Measurements from ENCODE around the gene STX8.
"Not testable (repeated sequence)": the region's sequence is repeated elsewhere in the genome, so short reads cannot be mapped to it uniquely, and the experiment has no call there.

Gene STX8

GRCh38 chr17:9557161-9557755, 18.4 kb downstream of the STX8 start:
- in situ Hi-C loops (cut with MboI; ENCODE audit: low sequenced_read_pairs) = no loop called here

DNA sequence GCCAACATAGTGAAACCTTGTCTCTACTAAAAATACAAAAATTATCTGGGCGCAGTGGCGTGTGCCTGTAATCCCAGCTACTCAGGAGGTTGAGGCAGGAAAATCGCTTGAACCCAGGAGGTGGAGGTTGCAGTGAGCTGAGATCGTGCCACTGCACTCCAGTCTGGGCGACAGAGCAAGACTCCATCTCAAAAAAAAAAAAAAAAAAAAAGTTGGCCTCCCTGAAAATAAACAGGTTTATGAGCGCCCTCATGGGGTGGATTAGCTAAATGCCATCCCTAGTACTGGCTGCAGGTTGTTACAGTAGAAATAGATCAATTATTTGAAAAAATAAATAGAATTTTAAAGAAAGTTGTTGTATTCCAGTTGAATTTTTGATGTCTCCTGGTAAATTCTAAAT, 20.9 kb downstream of the STX8 start:
- in situ Hi-C loops (cut with MboI; ENCODE audit: low sequenced_read_pairs) = not testable (repeated sequence)

DNA sequence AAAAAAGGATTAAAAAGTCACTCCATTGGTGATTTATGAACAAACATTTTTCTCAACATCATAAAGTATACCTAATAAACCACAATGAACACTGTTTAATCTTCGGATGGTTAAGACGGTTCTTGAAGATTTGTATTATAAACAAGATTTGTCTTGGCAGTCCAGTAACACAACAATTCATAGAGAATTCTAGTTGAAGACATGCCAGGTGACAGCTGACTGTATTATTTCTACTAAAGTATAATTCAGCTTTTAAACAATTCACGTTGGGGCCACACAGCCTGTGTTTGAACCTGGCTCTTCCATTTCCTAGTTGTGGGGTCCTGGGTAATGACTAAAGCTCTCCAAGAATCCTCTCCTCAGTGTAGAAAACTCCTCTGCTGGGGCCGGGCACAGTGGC, 22.0 kb downstream of the STX8 start:
- in situ Hi-C loops (cut with MboI; ENCODE audit: low sequenced_read_pairs) = no loop called here

- in situ Hi-C loops (cut with MboI; ENCODE audit: low sequenced_read_pairs) = no loop called here
Measured at GRCh38 chr17:9553181-9553580, 22.4 kb downstream of the STX8 start.

DNA sequence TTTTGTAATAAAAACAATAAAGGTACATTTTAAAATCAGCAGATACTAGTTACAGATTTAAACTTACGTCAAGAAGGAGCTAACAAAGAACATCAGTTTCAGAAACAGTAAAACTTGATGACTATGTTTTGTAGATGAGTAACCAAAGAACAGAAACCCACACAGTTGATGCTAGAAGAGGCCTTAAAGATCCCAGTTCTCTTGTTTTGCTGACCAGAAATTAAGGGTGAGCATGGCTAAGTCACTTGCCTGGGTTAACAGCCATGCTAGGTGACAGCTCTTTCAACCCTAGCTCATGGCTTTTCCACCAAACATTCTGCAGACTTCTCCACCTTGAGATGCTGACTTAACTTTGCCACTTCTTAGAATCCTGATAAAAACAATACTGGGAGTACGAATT, 26.4 kb downstream of the STX8 start:
- in situ Hi-C loops (cut with MboI; ENCODE audit: low sequenced_read_pairs) = loop anchor here (25.0 kb wide), 1 partner anchor 562 kb away; no protein-coding TSS in a partner anchor

DNA sequence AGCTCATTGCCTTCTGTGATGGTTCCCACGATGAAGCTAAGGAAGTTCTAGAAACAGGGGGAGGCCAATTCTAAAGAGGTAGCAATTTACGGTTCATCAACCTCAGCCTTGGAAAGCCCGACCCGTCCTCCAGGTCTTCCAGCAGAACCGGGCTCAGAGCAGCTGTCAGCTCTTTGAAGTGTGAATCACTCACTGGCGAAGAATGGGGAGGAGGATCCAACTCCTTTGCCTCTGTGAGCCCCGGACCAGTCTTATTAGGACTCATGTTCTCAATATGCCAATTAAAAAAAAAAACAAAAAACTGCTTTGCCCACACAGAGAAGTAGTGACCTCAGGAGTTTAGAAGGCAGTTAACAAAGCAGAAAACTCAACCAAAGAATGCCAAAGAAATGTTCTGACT, 31.4 kb downstream of the STX8 start:
- in situ Hi-C loops (cut with MboI; ENCODE audit: low sequenced_read_pairs) = loop anchor here (25.0 kb wide), 1 partner anchor 557 kb away; no protein-coding TSS in a partner anchor

DNA sequence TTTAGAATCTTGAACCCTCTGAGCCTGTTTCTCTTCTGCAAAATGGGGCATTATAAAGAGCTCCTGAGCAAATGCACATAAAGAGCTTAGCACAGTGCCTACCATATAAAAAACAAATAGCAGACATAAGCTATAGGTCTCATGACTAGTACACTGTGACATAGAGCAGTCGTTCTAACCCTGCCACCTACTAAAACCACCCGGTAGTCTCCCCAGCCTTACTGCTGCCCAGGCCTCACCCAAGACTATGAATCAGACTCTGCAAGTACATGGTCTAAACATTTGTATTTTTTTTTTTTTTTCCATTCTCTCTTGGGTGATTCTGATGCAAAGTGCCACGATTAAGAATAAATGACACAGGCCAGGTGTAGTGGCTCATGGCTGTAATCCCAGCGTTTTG, 33.9 kb downstream of the STX8 start:
- in situ Hi-C loops (cut with MboI; ENCODE audit: low sequenced_read_pairs) = loop anchor here (25.0 kb wide), 1 partner anchor 554 kb away; no protein-coding TSS in a partner anchor

DNA sequence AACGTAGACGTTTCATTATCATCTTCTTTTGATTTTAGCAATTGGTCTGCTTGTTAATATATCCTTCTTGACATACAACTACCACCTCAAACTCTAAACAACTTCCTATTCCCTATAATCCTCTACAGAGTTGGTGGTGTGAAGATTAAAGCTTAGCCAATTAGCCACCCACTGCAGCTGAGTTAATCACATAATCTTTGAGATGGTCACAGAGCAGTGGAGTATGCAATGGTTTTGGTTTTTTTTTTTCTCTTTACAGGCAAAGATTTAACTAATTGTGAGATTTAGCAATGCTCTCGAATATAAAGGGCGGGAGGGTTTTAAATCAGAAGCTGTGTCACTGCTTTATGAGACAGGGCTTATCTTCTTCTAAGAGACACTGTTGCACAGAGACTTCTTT, 37.0 kb downstream of the STX8 start:
- in situ Hi-C loops (cut with MboI; ENCODE audit: low sequenced_read_pairs) = loop anchor here (25.0 kb wide), 1 partner anchor 551 kb away; no protein-coding TSS in a partner anchor

DNA sequence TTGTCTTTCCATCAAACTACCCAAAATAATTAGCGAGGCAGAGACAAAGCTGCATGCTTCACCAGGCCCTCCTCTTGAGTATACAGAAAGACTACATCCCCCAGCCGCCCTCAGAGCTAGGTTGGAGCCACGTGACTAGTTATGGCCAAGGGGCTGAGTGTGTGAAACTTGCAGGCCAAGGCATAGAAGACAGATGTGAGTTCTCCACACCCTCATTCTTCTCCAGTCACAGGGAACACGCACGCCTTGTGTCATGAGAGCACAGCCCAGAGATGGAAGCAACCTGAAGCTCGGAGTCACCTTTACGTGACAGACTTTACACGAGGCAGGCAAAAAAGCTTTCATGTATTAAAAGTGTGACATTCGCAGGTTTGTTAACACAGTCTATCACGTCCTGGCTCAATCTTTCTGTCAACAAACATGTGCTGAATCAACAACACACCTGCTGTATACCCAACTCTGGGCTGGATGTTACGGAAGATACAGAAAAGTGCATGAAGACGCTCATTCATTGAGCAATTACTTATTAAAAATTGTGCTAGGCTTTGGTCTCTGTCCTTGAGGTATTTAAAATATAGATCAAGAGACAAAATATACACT, 38.3 kb downstream of the STX8 start:
- in situ Hi-C loops (cut with MboI; ENCODE audit: low sequenced_read_pairs) = loop anchor here (25.0 kb wide), 1 partner anchor 550 kb away; no protein-coding TSS in a partner anchor

DNA sequence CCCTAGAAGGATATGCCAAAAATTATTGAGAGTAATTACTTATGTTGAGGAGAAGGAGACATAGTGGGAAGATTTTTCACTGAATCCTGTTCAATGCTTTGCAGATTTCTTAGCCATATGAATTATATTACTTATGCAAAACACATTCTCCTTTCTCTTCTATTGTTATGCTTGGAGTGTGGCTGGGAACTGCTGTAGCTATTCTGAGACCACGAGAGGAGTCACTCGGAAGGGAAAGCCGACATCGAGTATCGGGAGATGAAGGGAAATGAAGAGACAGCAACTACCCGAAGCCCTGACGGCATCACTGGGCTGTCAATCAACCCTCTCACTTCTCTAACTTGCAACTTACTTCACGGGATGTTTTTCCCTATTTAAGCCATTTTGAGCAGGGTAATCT, 39.6 kb downstream of the STX8 start:
- in situ Hi-C loops (cut with MboI; ENCODE audit: low sequenced_read_pairs) = loop anchor here (25.0 kb wide), 1 partner anchor 549 kb away; no protein-coding TSS in a partner anchor

- in situ Hi-C loops (cut with MboI; ENCODE audit: low sequenced_read_pairs) = loop anchor here (25.0 kb wide), 1 partner anchor 546 kb away; no protein-coding TSS in a partner anchor
Measured at GRCh38 chr17:9533441-9533840, 42.2 kb downstream of the STX8 start.

- in situ Hi-C loops (cut with MboI; ENCODE audit: low sequenced_read_pairs) = loop anchor here (25.0 kb wide), 1 partner anchor 545 kb away; no protein-coding TSS in a partner anchor
Measured at GRCh38 chr17:9532715-9533114, 42.9 kb downstream of the STX8 start.

DNA sequence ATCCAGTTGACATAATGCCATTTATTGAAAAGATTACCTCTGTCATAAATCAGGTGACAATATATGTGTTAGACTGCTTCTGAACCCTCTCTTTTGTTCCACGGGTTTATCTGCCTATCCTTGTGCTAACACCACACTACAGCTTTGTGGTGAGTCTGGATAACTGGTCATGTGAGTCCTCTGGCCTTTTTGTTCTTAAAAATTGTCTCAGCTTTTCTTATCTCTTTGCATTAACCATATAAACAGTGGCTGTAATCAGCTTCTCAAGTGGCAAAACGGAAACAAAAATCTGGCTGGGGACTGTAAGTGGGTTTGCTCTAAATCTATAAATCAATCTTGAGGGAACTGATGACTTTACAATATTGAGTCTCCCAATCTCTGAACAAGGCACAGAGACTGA, 44.6 kb downstream of the STX8 start:
- in situ Hi-C loops (cut with MboI; ENCODE audit: low sequenced_read_pairs) = loop anchor here (25.0 kb wide), 1 partner anchor 544 kb away; no protein-coding TSS in a partner anchor

DNA sequence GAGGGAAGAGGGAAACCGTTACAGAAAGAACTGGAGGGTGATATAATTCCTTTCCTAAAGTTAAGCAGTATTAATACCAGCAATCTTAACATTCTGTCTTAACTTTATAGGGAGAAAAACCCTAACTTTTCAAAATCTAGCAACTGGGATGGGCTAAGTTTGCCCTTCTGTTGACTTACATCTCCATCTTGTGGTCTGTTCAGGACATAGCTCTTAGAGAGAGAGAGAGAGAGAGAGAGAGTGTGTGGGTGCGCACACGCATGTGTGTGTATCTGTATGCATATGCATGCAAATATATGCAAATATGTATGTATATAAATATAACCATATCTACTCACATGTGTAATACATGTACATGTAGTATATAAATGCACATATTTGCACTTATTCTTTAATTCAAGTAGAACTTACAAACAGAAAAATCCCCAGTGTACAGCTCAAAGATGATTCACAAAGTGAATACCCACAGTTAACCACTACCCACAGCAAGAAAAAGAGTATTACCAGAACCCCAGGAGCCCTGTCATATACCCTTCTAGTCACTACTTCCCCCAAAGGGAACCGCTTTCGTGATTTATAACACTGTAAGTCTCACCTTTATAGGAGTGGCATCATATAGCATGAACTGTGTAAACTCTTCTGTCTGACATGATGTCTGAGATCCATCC, 46.5 kb downstream of the STX8 start:
- in situ Hi-C loops (cut with MboI; ENCODE audit: low sequenced_read_pairs) = loop anchor here (25.0 kb wide), 1 partner anchor 542 kb away; no protein-coding TSS in a partner anchor

- in situ Hi-C loops (cut with MboI; ENCODE audit: low sequenced_read_pairs) = loop anchor here (25.0 kb wide), 1 partner anchor 540 kb away; no protein-coding TSS in a partner anchor
Measured at GRCh38 chr17:9527788-9528187, 47.8 kb downstream of the STX8 start.

DNA sequence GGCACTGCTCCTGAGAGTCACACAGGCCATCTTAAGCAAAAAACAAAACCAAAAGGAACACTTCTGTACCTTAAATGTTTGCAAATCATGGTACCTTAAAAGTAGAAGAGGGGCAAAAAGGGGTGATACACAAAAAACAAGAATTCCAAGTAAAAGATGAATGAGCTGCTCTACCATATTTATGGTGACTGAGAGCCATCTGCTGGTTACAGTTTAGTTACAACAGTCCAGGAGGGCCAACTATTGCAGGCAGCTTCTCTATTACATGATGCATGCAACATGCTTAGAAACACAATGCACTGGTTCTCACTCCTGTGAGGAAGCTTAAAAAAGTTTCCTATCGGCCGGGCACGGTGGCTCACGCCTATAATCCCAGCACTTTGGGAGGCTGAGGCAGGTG, 53.5 kb downstream of the STX8 start:
- in situ Hi-C loops (cut with MboI; ENCODE audit: low sequenced_read_pairs) = no loop called here

DNA sequence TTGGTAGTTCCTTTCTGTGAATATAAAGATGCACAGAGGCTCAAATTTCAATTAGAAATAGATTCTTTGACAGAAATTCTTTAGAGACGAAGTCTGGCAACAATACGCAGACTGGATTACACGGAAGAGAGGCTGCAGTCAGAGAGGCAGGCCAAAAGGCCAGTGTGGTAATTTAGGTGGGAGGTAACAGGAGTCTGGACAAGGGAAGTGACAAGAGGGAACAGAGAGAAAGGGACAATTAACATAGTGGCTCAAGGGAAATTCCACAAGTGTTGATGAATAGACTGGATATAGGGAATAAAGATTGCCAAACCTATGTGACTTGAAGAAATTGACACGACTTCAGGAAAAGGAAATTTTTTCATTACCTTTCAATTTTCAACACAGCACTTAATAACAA, 54.6 kb downstream of the STX8 start:
- in situ Hi-C loops (cut with MboI; ENCODE audit: low sequenced_read_pairs) = no loop called here

DNA sequence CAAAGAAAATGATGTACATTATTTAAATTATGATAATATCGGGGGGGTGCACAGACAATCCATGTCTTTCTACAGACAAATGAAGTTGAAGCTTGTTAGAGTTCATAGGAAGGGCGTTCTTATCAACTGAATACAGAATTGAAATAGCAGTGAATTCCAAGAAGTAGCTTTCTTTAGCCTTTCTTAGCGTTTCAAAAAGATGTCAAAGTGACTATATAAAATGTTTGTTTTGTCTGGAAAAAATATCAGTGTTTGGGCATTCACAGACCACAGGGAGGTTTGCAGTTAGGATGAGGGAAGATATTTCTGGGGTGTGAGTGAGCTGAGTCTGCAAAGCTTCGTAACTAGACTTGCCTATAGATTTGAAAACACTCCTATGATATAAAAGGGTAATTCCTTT, 55.0 kb downstream of the STX8 start:
- in situ Hi-C loops (cut with MboI; ENCODE audit: low sequenced_read_pairs) = no loop called here

DNA sequence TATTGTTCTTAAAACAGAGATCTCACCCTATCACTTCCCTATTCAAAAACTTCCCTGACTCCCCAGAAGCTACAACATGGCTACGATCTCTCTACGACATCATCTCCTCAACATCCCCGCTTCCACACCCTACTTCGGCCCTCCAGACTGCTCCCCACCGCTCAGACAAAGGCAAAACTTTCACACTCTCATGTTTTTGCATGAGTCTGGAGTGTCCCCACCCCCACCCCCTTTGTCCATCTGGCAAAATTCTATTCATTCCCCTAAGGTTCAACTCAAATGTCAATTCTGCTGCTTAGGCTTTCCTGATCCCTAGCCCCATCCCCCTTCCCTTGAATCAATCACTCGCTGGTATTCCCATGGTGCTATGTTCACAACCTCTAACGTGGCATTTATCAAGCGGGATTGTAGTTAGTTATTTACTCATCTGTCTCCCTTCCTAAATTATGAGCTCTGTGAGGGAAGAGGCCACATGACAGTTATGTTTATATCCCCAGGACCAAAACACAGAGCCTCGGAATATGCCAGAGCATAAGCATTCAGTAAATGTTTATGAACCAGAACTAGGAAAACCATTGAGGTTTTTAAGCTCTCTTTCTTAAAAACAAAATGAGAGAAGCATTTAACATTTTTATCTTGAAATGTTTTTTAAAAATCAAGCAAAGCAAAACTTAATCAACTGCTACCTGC, 55.9 kb downstream of the STX8 start:
- in situ Hi-C loops (cut with MboI; ENCODE audit: low sequenced_read_pairs) = no loop called here

DNA sequence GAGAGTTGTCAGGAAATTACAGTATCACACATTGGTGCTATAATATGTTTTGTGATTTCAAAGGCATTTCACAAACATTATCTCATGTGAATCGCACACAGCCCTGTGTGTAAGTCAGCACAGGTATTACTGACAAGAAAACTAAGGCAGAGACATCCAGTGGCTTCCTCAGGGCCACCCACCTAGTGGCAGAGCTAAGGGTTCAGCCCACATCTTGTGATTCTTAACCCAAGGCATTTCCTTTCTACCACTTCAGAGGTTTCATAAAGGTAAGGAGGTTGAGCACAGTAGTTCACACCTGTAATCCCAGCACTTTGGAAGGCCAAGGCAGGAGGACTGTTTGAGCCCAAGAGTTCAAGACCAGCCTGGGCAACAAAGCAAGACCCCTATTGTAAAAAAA, 58.2 kb downstream of the STX8 start:
- in situ Hi-C loops (cut with MboI; ENCODE audit: low sequenced_read_pairs) = no loop called here

DNA sequence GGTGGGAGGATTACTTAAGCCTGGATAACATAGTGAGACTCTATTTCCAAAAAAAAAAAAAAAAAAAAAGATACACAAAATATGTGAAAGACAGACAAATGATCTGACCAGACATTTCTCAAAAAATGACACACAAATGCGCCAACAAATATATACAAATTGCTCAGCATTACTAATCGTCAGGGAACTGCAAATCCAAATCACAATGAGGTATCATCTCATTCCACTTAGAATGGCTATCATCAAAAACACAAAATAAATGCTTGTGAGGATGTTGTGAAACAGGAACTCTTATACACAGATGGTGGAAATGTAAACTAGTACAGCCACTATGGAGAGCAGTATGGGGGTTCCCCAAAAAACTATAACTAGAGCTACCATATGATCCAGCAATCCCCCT, 62.4 kb downstream of the STX8 start:
- in situ Hi-C loops (cut with MboI; ENCODE audit: low sequenced_read_pairs) = no loop called here
